Ramos (cell line): Measurements from ENCODE around the gene PIEZO1.
"Not testable (repeated sequence)": the region's sequence is repeated elsewhere in the genome, so short reads cannot be mapped to it uniquely, and the experiment has no call there.

Experiments
- in situ Hi-C: fragments of 300-500 bp; cut with MboI; formaldehyde crosslinking; loops from one replicate; pipeline ENCODE4 v1.14.3; 2022; ENCODE audit warnings: low sequenced_read_pairs; ENCODE audit not compliant: unreplicated experiment

Gene PIEZO1

DNA sequence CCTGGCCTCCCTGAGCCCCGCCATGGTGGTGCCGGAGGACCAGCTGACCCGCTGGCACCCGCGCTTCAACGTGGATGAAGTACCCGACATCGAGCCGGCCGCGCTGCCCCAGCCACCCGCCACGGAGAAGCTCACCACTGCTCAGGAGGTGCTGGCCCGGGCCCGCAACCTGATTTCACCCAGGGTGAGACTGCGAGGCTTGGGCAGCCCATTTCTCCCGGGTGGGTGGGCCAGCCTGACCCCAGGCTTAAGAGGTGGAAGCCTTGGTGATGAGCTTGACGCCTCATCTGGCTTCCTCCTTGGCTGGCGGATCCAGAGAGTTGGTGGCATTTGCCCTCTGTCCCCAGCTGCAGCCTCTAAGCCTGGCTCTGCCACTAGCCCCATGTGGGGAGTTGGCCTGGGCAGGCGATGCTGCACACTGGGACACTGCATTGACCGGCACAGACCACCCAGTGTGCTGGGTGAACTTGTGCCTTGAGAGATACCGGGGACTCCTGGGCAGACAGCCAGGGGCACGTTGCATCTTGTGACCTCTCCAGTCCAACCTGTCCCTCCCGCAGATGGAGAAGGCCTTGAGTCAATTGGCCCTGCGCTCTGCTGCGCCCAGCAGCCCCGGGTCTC lies 21.6 kb upstream of the PIEZO1 start:
- in situ Hi-C loops, result no loop called here

GRCh38 chr16:88805887-88806393 lies 20.9 kb upstream of the PIEZO1 start:
- in situ Hi-C loops, result no loop called here

DNA sequence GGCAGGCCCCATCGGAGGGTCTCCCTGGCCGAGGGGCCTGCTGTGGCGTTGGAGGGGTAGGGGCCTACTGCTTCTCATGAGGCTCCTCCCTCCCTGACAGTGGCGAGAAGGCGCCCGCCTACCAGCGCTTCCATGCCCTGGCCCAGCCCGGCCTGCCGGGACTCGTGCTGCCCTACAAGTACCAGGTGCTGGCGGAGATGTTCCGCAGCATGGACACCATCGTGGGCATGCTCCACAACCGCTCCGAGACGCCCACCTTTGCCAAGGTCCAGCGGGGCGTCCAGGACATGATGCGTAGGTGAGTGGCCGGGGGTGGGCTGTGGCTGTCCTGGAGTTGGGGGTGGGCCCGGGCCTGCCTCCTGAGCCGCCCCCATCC lies 20.3 kb upstream of the PIEZO1 start:
- in situ Hi-C loops, result no loop called here

- in situ Hi-C loops, result no loop called here
Measured at GRCh38 chr16:88804552-88805339, 19.7 kb upstream of the PIEZO1 start.

DNA sequence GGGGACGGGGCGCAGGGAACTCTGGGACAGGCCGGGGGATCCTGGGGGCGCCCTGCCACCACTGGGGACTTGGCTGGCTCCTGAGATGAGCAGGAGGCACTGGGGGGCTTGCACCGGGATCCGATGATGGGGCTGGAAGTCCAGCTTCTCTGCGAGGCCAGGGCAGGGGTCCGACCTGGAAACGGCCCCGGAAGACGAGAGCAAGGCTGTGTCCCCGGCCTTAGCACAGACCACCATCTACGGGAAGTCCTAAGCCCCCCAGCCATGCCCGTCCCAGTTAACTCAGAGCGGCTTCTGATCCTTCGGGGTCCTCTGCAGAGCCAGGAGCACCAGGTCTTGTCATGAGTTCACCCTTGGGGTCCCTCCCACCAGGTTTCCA lies 19.1 kb upstream of the PIEZO1 start:
- in situ Hi-C loops, result no loop called here

- in situ Hi-C loops, result no loop called here
Measured at GRCh38 chr16:88803264-88803987, 18.4 kb upstream of the PIEZO1 start, which contains the start of gene CDT1. Gene CDT1, plus strand, starts transcription at chr16:88803789. Its CDS starts 43 bp downstream, at chr16:88803832.

DNA sequence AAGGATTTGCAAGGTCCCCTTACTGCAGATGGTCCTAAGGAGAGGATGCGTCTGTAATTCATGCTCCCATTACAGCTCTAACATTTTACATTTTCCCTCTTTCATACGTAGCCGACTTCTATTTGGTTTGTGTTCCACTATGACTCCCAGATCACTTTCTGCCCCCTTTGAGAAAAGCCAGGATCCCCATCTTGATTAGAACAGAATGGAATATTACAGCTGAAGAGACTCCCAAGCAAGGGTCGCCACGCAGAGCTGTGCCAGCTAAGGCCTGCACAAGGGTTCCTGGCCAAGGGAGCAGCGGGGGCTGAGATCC lies 15.2 kb upstream of the PIEZO1 start:
- in situ Hi-C loops, result no loop called here

DNA sequence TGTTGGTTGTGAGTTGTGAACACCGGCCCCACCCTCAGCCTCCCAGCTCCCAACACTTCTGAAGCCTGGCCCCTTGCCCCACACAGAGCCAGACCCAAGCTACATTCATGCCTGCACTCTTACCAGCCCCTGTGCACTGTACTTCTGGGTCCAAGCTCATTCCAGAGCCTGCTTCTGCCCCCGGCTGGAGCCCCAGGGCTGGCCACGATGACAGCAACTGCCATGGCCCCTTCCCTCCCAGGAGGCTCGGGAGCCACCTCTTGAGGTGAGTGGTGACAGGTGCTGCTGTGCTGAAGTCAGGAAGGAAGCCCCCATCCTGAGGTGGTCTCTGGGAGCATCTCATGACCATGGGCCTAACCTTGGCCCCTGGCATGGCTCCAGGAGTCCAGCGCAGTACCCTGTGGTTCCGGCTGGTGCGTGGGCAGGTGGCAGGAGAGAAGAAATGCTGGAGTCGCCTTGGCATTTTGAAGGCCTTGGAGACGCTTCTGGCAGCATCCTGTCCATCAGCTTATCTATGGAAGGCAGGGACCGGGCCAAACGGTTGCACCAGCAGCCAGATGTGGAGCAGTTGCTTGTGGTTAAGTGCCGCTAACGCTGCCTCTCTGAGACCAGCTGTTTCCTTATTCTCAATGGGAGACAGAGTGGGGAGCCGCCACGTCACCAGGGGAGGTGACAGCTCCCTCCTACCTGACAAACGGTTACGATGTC lies 14.7 kb upstream of the PIEZO1 start:
- in situ Hi-C loops, result no loop called here

- in situ Hi-C loops, result no loop called here
Measured at GRCh38 chr16:88798772-88799455, 13.9 kb upstream of the PIEZO1 start.

GRCh38 chr16:88798073-88798472 lies 13.1 kb upstream of the PIEZO1 start:
- in situ Hi-C loops, result no loop called here

DNA sequence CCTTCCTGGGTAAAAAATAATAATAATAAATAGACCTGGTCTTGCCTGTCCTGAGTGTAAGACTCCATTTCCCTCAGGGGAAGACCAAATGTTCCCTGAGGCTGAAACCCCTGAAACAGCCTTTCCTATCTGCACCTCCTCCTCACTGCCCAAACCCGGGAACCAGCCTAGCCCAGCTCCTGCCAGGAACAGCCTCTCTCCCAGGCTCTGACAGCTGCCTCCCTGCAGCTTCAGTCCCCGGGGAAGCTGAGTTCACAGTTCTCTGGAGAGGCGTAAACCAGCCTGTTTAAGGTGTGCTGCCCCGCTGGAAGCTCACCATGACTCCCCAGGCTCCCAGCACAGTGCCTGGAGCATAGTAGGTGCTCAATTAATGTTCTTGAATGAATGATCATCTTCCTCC lies 11.3 kb upstream of the PIEZO1 start:
- in situ Hi-C loops, result no loop called here

DNA sequence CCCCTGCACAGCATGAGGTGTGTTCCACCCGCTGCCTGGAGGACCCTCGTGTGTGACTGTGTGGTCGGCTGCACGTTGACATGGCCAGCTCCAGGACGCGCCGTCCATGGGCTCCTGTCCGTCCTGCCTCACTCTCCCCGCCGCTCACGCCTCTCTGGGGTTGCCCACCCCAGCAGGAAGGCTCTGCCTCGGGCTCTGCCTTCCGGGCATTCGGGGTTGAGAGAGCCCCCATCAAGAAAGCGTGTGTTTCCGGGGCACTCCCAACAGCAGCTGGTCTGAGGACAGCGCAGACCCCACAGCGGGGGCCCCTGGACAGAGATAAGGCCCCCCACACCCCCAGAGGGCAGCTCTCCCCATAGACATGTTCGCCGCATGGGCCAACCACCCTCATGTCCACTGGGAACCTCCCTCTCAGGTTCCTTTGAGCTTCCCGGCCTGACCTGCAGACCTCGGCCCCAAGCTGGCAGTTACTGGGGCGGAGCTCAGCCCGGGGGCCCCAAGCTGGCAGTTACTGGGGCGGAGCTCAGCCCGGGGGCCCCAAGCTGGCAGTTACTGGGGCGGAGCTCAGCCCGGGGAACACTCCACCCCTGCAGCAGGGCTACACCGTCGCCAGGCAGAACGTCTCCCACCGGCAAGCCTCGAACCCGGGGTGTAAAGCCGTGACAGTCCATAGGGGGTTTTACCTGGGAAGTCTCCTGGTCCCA lies 8.4 kb upstream of the PIEZO1 start:
- in situ Hi-C loops, result no loop called here

GRCh38 chr16:88792668-88793250 lies 7.7 kb upstream of the PIEZO1 start:
- in situ Hi-C loops, result no loop called here

DNA sequence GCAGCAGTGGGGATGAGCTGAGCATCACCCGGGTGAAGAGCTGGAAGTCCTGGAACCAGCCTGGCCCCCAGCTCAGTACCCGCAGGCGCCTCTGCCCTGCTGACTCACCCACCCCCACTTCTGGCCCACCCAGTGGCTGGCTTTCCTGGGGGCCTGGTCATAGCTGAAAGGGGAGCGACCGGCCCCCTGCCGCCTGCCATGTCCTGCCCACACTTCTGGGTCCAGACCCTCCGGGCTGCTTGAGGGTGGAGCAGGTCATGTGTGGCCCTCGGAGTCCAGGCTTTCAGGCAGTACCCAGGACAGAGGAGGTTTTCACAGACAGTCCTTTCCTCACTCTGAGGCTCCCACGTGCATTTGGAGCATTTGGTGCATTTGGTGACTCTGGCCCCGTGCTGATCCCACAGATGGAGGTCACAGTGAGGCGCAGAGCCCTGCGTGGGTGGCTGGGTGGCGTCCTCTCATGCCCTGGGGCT lies 7.1 kb upstream of the PIEZO1 start:
- in situ Hi-C loops, result no loop called here

- in situ Hi-C loops, result no loop called here
Measured at GRCh38 chr16:88790312-88791211, 5.5 kb upstream of the PIEZO1 start.

GRCh38 chr16:88789594-88789993 lies 4.6 kb upstream of the PIEZO1 start:
- in situ Hi-C loops, result no loop called here

DNA sequence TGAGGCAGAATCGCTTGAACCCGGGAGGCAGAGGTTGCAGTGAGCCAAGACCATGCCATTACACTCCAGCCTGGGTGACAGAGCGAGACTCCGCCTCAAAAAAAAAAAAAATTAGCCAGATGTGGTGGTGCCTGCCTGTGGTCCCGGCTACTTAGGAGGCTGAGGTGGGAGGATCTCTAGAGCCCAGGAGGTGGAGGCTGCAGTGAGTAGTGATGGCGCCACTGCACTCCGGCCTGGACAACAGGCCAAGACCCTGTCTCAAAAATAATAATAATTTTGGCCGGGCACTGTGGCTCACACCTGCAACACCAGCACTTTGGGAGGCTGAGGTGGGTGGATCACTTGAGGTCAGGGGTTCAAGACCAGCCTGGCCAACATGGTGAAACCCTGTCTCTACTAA lies 3.7 kb upstream of the PIEZO1 start:
- in situ Hi-C loops, result not testable (repeated sequence)
